WI38 (cell line): Measurements from ENCODE around the gene BRD7.

ENCODE experiments used
- H3K4me3 ChIP-seq: 2 replicates; pipeline ENCODE4 v1.5.1; 2011; ENCODE audit warnings: low read depth, mild to moderate bottlenecking, control low read depth, low read length
- TF ChIP-seq, protein P1 (sequence below): IDR thresholded peaks from 2 replicates; pipeline ENCODE4 v1.5.1; 2012; ENCODE audit warnings: low read depth, mild to moderate bottlenecking, control low read depth, low read length

The BRD7 gene

GRCh38 chr16:50395763-50396710, 27.2 kb upstream of the BRD7 start:
- H3K4me3 ChIP-seq, result no peak overlapping the region
- TF ChIP-seq, protein P1, sequence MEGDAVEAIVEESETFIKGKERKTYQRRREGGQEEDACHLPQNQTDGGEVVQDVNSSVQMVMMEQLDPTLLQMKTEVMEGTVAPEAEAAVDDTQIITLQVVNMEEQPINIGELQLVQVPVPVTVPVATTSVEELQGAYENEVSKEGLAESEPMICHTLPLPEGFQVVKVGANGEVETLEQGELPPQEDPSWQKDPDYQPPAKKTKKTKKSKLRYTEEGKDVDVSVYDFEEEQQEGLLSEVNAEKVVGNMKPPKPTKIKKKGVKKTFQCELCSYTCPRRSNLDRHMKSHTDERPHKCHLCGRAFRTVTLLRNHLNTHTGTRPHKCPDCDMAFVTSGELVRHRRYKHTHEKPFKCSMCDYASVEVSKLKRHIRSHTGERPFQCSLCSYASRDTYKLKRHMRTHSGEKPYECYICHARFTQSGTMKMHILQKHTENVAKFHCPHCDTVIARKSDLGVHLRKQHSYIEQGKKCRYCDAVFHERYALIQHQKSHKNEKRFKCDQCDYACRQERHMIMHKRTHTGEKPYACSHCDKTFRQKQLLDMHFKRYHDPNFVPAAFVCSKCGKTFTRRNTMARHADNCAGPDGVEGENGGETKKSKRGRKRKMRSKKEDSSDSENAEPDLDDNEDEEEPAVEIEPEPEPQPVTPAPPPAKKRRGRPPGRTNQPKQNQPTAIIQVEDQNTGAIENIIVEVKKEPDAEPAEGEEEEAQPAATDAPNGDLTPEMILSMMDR, result no peak

GRCh38 chr16:50393858-50394802, 25.3 kb upstream of the BRD7 start:
- H3K4me3 ChIP-seq, result no peak overlapping the region
- TF ChIP-seq, protein P1, result no peak

- no peak overlapping the region for H3K4me3 ChIP-seq
- TF ChIP-seq, protein P1, result no peak
Measured at GRCh38 chr16:50393416-50393815, 24.6 kb upstream of the BRD7 start.

- H3K4me3 ChIP-seq, result no peak overlapping the region
- TF ChIP-seq, protein P1, result no peak
Measured at GRCh38 chr16:50390914-50391716, 22.3 kb upstream of the BRD7 start.

GRCh38 chr16:50390371-50390771, 21.6 kb upstream of the BRD7 start:
- TF ChIP-seq, protein P1, result no peak
- no peak overlapping the region for H3K4me3 ChIP-seq

DNA sequence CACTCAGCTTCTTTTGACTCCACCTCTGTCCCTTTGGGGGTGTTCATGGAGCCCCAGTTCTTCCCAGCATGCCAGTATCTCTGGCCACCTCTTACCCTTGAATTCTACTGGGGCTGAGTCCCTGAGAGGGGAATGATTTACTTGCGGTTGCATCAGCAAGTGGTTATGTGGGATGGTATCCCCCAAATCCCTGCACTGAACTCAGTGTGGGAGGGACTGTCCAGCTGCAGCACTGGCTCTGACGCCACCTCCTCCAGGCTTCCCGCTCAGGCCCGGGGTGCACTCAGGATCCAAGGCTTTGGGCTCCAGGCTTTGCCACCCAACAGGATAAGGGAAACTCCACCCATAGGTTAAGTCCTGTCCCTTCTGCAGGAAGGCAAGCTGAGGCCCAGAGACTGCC, 21.1 kb upstream of the BRD7 start:
- TF ChIP-seq, protein P1, result no peak
- H3K4me3 ChIP-seq, result no peak overlapping the region
